HepG2 (cell line): ENCODE results near the gene ARFGEF3. TPM values are rescaled to one million over a fixed set of nuclear protein-coding genes. Genes with fewer than 3 reads are reported as not detected.

Source experiments
- ATAC-seq: fragments of 200-7000 bp; cut with Tn5 transposase; 3 replicates; pipeline ENCODE4 v1.9.1; 2020; ENCODE audit warnings: mild to moderate bottlenecking, moderate library complexity
- BruUV-seq: library from RNA; stranded (reverse); fragments of 400-500 nt; replicated peaks from 2 replicates; lab custom pipeline; 2021; lab: Mats Ljungman, UMichigan
- CTCF ChIA-PET: fragments of 300-600 bp; formaldehyde crosslinking; extraction: SDS; loops from one replicate; lab custom pipeline; 2021; ENCODE audit warnings: low total read pairs, inconsistent platforms, low intra/inter-chr PET ratio; lab: Yijun Ruan, JAX
- POLR2A ChIA-PET: fragments of 350-600 bp; sonication (Branson Sonifier 250); formaldehyde crosslinking; loops from one replicate; lab custom pipeline; 2020; ENCODE audit warnings: antibody characterized with exemption, inconsistent platforms; lab: Yijun Ruan, JAX
- DNase-seq: peaks from one replicate; pipeline ENCODE4 v3.0.0-alpha.2; 2015; ENCODE audit warnings: low spot score
- FAIRE-seq: peaks from 3 replicates; lab custom pipeline; 2011; peaks lifted over from hg19 to GRCh38; lab: Jason Lieb, UNC
- H2AFZ ChIP-seq: one replicate; pipeline ENCODE4 v1.6.1; 2011; ENCODE audit warnings: low read length, inconsistent platforms
- H3K27ac ChIP-seq: fragments of 300-600 bp; 3 replicates; pipeline ENCODE4 v1.8.0; 2011; ENCODE audit warnings: mixed run types, mild to moderate bottlenecking, mixed read lengths, low read length, inconsistent platforms; ENCODE audit not compliant: insufficient read depth; ENCODE audit errors: extremely low read length
- H3K27me3 ChIP-seq, 2 experiments: fragments of 200-600 bp in 1 of 2; 2 replicates in 1 of 2; 3 replicates in 1 of 2; pipeline versions ENCODE4 v1.6.0 to v1.8.0; 2011; ENCODE audit warnings: low read length in 2 of 2, mild to moderate bottlenecking in 2 of 2, moderate library complexity in 2 of 2, inconsistent platforms in 1 of 2; ENCODE audit not compliant: insufficient read depth in 2 of 2, control insufficient read depth in 1 of 2
- H3K36me3 ChIP-seq, 2 experiments: fragments of 200-600 bp in 1 of 2; replicated peaks in 1 of 2; 2 replicates in 1 of 2; 3 replicates in 1 of 2; pipeline versions ENCODE4 v1.5.1 to v1.8.0; 2011; ENCODE audit warnings: low read length in 2 of 2, inconsistent platforms in 1 of 2; ENCODE audit not compliant: insufficient read depth in 2 of 2, control insufficient read depth in 1 of 2
- H3K4me1 ChIP-seq: 2 replicates; pipeline ENCODE4 v1.5.1; 2012; ENCODE audit warnings: low read length, inconsistent platforms; ENCODE audit not compliant: insufficient read depth
- H3K4me2 ChIP-seq: 2 replicates; pipeline ENCODE4 v1.6.0; 2011; ENCODE audit warnings: low read depth, low read length, inconsistent platforms
- H3K4me3 ChIP-seq, 3 experiments: fragments of 200-600 bp in 1 of 3; sonication (generic), shearing (Covaris generic) in 1 of 3; replicated peaks in 1 of 3; 2 replicates each; pipeline ENCODE4 v1.5.1; 2011 to 2016; ENCODE audit warnings: low read length in 3 of 3, inconsistent platforms in 2 of 3, low read depth in 2 of 3, mild to moderate bottlenecking in 2 of 3, control low read depth in 1 of 3, mixed read lengths in 1 of 3; ENCODE audit not compliant: insufficient read depth in 1 of 3
- H3K79me2 ChIP-seq: one replicate; pipeline ENCODE4 v1.6.1; 2011; ENCODE audit warnings: low read length, inconsistent platforms; ENCODE audit not compliant: insufficient read depth
- H3K9ac ChIP-seq: 2 replicates; pipeline ENCODE4 v1.6.0; 2011; ENCODE audit warnings: mild to moderate bottlenecking, low read depth, low read length, inconsistent platforms; ENCODE audit not compliant: insufficient read depth
- H3K9me3 ChIP-seq: 2 replicates; pipeline ENCODE4 v1.5.1; 2012; ENCODE audit warnings: mild to moderate bottlenecking, low read length
- H4K20me1 ChIP-seq: 2 replicates; pipeline ENCODE4 v1.6.0; 2011; ENCODE audit warnings: inconsistent platforms, mild to moderate bottlenecking, low read length, moderate library complexity; ENCODE audit not compliant: insufficient read depth
- KLF11 ChIP-seq: IDR thresholded peaks from 2 replicates; pipeline ENCODE4 v1.6.1; 2016; ENCODE audit warnings: missing compliant biosample characterization
- MAF1 ChIP-seq: sonication (generic); formaldehyde crosslinking; IDR thresholded peaks from 2 replicates; pipeline ENCODE4 v1.5.0; 2020; ENCODE audit warnings: missing genetic modification reagents, borderline replicate concordance
- NFE2 ChIP-seq: sonication (generic); formaldehyde crosslinking; IDR thresholded peaks from 2 replicates; pipeline ENCODE4 v1.4.0; 2020; ENCODE audit warnings: missing genetic modification reagents
- PAF1 ChIP-seq: IDR thresholded peaks from 2 replicates; pipeline ENCODE4 v1.6.1; 2016; ENCODE audit warnings: missing genetic modification reagents, missing compliant biosample characterization
- SAP130 ChIP-seq: IDR thresholded peaks from 2 replicates; pipeline ENCODE4 v1.6.1; 2016; ENCODE audit warnings: low read depth
- ZNF501 ChIP-seq: sonication (generic); formaldehyde crosslinking; IDR thresholded peaks from 2 replicates; pipeline ENCODE4 v1.5.1; 2020; ENCODE audit warnings: mild to moderate bottlenecking, moderate library complexity, missing genetic modification reagents
- ZNF569 ChIP-seq: sonication (generic); formaldehyde crosslinking; IDR thresholded peaks from 2 replicates; pipeline ENCODE4 v1.5.0; 2020; ENCODE audit warnings: mild to moderate bottlenecking, missing genetic modification reagents, moderate library complexity, borderline replicate concordance
- ZSCAN30 ChIP-seq: sonication (generic); formaldehyde crosslinking; IDR thresholded peaks from 2 replicates; pipeline ENCODE4 v1.5.0; 2020; ENCODE audit warnings: mild to moderate bottlenecking, missing genetic modification reagents
- ZZZ3 ChIP-seq: sonication (generic); formaldehyde crosslinking; IDR thresholded peaks from 2 replicates; pipeline ENCODE4 v1.4.0; 2020; ENCODE audit warnings: missing genetic modification reagents, mild to moderate bottlenecking, borderline replicate concordance
- WGBS: methylation state at CpG from one replicate; pipeline ENCODE4 v1.1.6; 2017; ENCODE audit warnings: low lambda C conversion rate; 5-methylcytosine and 5-hydroxymethylcytosine counted together
- in situ Hi-C: cut with HindIII; loops from 2 replicates; pipeline ENCODE4 v1.10.0; 2017; ENCODE audit warnings: low pct_unique_long_range_greater_than_20kb; ENCODE audit not compliant: extremely low pct_ligation_motif_present
- intact Hi-C: fragments of 100-400 bp; cut with micrococcal nuclease; formaldehyde crosslinking; loops from one replicate; pipeline ENCODE4 v1.10.0; 2022; ENCODE audit not compliant: unreplicated experiment
- polyA plus RNA-seq, 8 experiments: library from polyadenylated mRNA; depleted of rRNA in 3 of 8; stranded (reverse) in 7 of 8; unstranded in 1 of 8; fragments of >200 nt; fragmentation: Illumina TruSeq in 4 of 8; extraction: Trizol in 4 of 8; gene quantifications; 2 replicates each; pipeline versions ENCODE4 v1.2.1 to v1.2.3, GENCODE V29; 2011 to 2016; ENCODE audit warnings: low read depth in 4 of 8, missing spikeins in 1 of 8, mixed read lengths in 1 of 8; ENCODE audit not compliant: insufficient read depth in 1 of 8
- total RNA-seq, 5 experiments: library from RNA; depleted of rRNA; stranded (reverse); fragments of >200 nt; fragmentation: Illumina TruSeq; extraction: Trizol; gene quantifications; 2 replicates each; pipeline ENCODE4 v1.2.3, GENCODE V29; 2016; ENCODE audit warnings: low read depth in 1 of 5
- TF ChIP-seq, protein P1 (sequence below): sonication (generic); formaldehyde crosslinking; IDR thresholded peaks from 2 replicates; pipeline ENCODE4 v1.5.0; 2020; ENCODE audit warnings: missing genetic modification reagents
- TF ChIP-seq, protein P2 (sequence below): sonication (generic); formaldehyde crosslinking; IDR thresholded peaks from 2 replicates; pipeline ENCODE4 v1.4.0; 2020; ENCODE audit warnings: low read depth, missing genetic modification reagents
- TF ChIP-seq, protein P3 (sequence below): IDR thresholded peaks from 2 replicates; pipeline ENCODE4 v1.6.1; 2016
- TF ChIP-seq, protein P4 (sequence below): sonication (generic); formaldehyde crosslinking; IDR thresholded peaks from 2 replicates; pipeline ENCODE4 v1.8.0; 2022; ENCODE audit warnings: mild to moderate bottlenecking, missing genetic modification reagents; ENCODE audit not compliant: insufficient replicate concordance

The ARFGEF3 gene
- total and polyA plus RNA-seq, 2 of the 13 experiments (the other 11 are each of a cell fraction or from before 2014, with no cell fraction given) = 0.60 to 2.6 TPM

DNA sequence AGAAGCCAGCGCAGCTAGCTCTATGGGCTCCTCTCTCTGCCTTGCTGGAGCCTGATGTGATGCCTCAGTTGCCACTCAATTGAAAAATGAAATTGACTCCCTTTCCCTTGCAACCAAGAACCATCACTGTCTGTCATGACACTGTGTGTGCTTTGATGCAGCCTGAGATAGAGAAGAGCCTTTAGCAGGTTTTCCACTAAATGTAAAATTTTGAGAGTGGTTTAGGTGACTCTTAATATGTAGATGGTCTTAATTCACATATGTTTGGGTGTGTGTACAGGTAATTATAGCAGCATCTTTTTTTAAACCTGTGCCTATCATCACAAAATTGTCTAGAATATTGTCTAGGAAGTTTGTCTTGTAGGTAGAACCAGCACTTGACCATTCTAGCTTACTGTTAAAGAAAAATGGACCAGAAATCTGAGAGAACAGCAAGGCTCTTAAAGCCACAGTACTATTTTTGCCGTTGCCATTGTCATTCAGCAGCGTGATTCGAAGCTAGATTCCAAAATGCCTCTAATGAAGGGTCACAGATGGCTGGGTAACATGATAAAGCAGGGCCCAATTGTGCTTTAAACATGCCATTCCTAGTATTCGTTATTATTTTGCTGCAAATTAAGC lies 1.3 kb downstream of the ARFGEF3 start:
- Histone ChIP-seq H3K4me2 (peak overlapping the region; percentile 88), H4K20me1 (no peaks in the 10 kb centered on the region), H2AFZ (no peak overlapping the region), H3K9ac (peak overlapping the region; percentile 59; the same call in 1 of the 2 replicates), H3K79me2 (no peaks in the 10 kb centered on the region), H3K36me3 (no peaks in the 10 kb centered on the region), H3K4me1 (peaks cover 30% of the 10 kb centered on the region), H3K27me3 (peaks cover 3 to 46% of the 10 kb centered on the region in 2 experiments; a peak in 4 of 5 replicates), H3K27ac (no peak overlapping the region), H3K9me3 (no peaks in the 10 kb centered on the region), H3K4me3 (peak overlapping the region; percentile 42 to 89 (median 62); a peak in 5 of 6 replicates)
- POLR2A ChIA-PET = no interaction called here
- intact Hi-C loops = loop anchor here (5.0 kb wide), 1 partner anchor 114 kb away; no protein-coding TSS in a partner anchor
- in situ Hi-C loops = no loop called here
- TF ChIP-seq, protein P1, sequence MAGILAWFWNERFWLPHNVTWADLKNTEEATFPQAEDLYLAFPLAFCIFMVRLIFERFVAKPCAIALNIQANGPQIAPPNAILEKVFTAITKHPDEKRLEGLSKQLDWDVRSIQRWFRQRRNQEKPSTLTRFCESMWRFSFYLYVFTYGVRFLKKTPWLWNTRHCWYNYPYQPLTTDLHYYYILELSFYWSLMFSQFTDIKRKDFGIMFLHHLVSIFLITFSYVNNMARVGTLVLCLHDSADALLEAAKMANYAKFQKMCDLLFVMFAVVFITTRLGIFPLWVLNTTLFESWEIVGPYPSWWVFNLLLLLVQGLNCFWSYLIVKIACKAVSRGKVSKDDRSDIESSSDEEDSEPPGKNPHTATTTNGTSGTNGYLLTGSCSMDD (CRISPR knock-in tag) = no peak
- TF ChIP-seq KLF11 (CRISPR knock-in tag) = no peak
- TF ChIP-seq SAP130 (CRISPR knock-in tag) = peak; percentile 4; the same call in 1 of the 2 replicates
- TF ChIP-seq ZNF569 (CRISPR knock-in tag) = no peak
- 0 out of 2 replicates have a peak, but pooled peaks have one; percentile 26 for TF ChIP-seq ZZZ3 (CRISPR knock-in tag)
- TF ChIP-seq ZNF501 (CRISPR knock-in tag) = no peak
- TF ChIP-seq NFE2 (CRISPR knock-in tag) = no peak
- TF ChIP-seq, protein P2, sequence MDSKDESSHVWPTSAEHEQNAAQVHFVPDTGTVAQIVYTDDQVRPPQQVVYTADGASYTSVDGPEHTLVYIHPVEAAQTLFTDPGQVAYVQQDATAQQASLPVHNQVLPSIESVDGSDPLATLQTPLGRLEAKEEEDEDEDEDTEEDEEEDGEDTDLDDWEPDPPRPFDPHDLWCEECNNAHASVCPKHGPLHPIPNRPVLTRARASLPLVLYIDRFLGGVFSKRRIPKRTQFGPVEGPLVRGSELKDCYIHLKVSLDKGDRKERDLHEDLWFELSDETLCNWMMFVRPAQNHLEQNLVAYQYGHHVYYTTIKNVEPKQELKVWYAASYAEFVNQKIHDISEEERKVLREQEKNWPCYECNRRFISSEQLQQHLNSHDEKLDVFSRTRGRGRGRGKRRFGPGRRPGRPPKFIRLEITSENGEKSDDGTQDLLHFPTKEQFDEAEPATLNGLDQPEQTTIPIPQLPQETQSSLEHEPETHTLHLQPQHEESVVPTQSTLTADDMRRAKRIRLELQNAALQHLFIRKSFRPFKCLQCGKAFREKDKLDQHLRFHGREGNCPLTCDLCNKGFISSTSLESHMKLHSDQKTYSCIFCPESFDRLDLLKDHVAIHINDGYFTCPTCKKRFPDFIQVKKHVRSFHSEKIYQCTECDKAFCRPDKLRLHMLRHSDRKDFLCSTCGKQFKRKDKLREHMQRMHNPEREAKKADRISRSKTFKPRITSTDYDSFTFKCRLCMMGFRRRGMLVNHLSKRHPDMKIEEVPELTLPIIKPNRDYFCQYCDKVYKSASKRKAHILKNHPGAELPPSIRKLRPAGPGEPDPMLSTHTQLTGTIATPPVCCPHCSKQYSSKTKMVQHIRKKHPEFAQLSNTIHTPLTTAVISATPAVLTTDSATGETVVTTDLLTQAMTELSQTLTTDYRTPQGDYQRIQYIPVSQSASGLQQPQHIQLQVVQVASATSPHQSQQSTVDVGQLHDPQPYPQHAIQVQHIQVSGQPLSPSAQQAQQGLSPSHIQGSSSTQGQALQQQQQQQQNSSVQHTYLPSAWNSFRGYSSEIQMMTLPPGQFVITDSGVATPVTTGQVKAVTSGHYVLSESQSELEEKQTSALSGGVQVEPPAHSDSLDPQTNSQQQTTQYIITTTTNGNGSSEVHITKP = no peak
- TF ChIP-seq MAF1 = no peak
- TF ChIP-seq, protein P3, sequence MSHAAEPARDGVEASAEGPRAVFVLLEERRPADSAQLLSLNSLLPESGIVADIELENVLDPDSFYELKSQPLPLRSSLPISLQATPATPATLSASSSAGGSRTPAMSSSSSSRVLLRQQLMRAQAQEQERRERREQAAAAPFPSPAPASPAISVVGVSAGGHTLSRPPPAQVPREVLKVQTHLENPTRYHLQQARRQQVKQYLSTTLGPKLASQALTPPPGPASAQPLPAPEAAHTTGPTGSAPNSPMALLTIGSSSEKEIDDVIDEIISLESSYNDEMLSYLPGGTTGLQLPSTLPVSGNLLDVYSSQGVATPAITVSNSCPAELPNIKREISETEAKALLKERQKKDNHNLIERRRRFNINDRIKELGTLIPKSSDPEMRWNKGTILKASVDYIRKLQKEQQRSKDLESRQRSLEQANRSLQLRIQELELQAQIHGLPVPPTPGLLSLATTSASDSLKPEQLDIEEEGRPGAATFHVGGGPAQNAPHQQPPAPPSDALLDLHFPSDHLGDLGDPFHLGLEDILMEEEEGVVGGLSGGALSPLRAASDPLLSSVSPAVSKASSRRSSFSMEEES (CRISPR knock-in tag) = no peak
- TF ChIP-seq, protein P4, sequence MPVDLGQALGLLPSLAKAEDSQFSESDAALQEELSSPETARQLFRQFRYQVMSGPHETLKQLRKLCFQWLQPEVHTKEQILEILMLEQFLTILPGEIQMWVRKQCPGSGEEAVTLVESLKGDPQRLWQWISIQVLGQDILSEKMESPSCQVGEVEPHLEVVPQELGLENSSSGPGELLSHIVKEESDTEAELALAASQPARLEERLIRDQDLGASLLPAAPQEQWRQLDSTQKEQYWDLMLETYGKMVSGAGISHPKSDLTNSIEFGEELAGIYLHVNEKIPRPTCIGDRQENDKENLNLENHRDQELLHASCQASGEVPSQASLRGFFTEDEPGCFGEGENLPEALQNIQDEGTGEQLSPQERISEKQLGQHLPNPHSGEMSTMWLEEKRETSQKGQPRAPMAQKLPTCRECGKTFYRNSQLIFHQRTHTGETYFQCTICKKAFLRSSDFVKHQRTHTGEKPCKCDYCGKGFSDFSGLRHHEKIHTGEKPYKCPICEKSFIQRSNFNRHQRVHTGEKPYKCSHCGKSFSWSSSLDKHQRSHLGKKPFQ (CRISPR knock-in tag) = no peak
- no peak for TF ChIP-seq PAF1
- TF ChIP-seq ZSCAN30 (CRISPR knock-in tag) = no peak
- ATAC-seq (no peak), FAIRE-seq (no peak), DNase-seq (no peak)
- CTCF ChIA-PET = interaction anchor here (1.5 kb wide), 1 partner anchor 115 kb away, joined by 5 read pairs; no protein-coding TSS in a partner anchor
- 62% methylated on average over 5 of the region's 5 CpGs for WGBS
- BruUV-seq = TSS peak; percentile 70
